Large intestine (tissue), 3 donors: ENCODE data around the gene OR51S1. TPM values are rescaled to one million over a fixed set of nuclear protein-coding genes. Genes with fewer than 3 reads are reported as not detected.
"Not testable (repeated sequence)": the region's sequence is repeated elsewhere in the genome, so short reads cannot be mapped to it uniquely, and the experiment has no call there.

Experiments
- DNase-seq, 2 donors: peaks; one replicate each; pipeline versions ENCODE4 v3.0.0 to v3.0.0-alpha.2; 2013
- H3K27ac ChIP-seq: one replicate; pipeline ENCODE4 v1.5.1; 2013; ENCODE audit warnings: low read length
- H3K27me3 ChIP-seq: 2 replicates; pipeline ENCODE4 v1.6.1; 2013; ENCODE audit warnings: low read length; ENCODE audit not compliant: control insufficient read depth, insufficient read depth
- H3K36me3 ChIP-seq: 2 replicates; pipeline ENCODE4 v1.6.1; 2013; ENCODE audit warnings: low read length; ENCODE audit not compliant: control insufficient read depth, insufficient read depth
- H3K4me1 ChIP-seq: one replicate; pipeline ENCODE4 v1.6.1; 2013; ENCODE audit warnings: low read length; ENCODE audit not compliant: control insufficient read depth, insufficient read depth
- H3K4me3 ChIP-seq: one replicate; pipeline ENCODE4 v1.5.1; 2013; ENCODE audit warnings: low read length
- H3K9me3 ChIP-seq: one replicate; pipeline ENCODE4 v1.6.1; 2013; ENCODE audit warnings: mild to moderate bottlenecking, low read depth, low read length, moderate library complexity; ENCODE audit not compliant: control insufficient read depth
- WGBS: methylation state at CpG from one replicate; pipeline ENCODE4 v1.1.5; 2013; ENCODE audit warnings: low lambda C conversion rate; ENCODE audit not compliant: insufficient coverage; 5-methylcytosine and 5-hydroxymethylcytosine counted together
- polyA plus RNA-seq: library from polyadenylated mRNA; unstranded; fragments of 120-200 nt; gene quantifications from one replicate; pipeline ENCODE4 v1.2.1, GENCODE V29; 2013

OR51S1 gene
- polyA plus RNA-seq, 1 donor = not detected

GRCh38 chr11:4808476-4808875 is 40.5 kb downstream of the OR51S1 start:
- no peaks in the 10 kb centered on the region for H3K36me3 ChIP-seq
- no peaks in the 10 kb centered on the region for H3K27me3 ChIP-seq
- no peak for DNase-seq
- WGBS = no CpG with 5 or more reads among the region's 1 CpG
- no peaks in the 10 kb centered on the region for H3K9me3 ChIP-seq
- no peak overlapping the region for H3K4me3 ChIP-seq
- no peak overlapping the region for H3K27ac ChIP-seq
- no peaks in the 10 kb centered on the region for H3K4me1 ChIP-seq

DNA sequence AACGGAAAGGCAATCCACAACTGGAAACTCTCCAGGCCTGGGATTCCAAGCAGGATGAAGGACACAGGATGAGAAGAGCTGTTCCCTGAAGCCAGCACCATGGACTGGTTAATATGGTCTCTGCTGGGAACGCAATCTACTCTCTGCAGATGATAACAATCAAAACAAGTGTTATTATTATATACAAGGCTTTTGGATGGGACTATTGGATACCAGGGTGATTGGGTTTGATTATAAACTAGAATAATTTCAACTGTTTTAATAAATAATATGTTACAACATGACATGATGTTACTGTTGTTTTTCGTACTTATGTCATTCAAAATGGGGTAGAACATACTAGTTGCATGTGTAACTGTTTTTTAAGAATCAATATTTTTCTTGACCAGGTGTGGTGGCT is 44.7 kb downstream of the OR51S1 start, which contains the start of gene OR52R1:
OR52R1 (minus strand) TSS at position 101 of the 400 bp plus-strand sequence; CDS start at position 101, 0 bp downstream.
- Histone ChIP-seq H3K27me3 (no peaks in the 10 kb centered on the region), H3K4me3 (no peak within 1 kb of the TSS), H3K36me3 (no peaks in the 10 kb centered on the region), H3K9me3 (no peaks in the 10 kb centered on the region), H3K4me1 (no peaks in the 10 kb centered on the region), H3K27ac (no peak within 1 kb of the TSS)
- no peak for DNase-seq
- WGBS = no CpG with 5 or more reads among the region's 3 CpGs

DNA sequence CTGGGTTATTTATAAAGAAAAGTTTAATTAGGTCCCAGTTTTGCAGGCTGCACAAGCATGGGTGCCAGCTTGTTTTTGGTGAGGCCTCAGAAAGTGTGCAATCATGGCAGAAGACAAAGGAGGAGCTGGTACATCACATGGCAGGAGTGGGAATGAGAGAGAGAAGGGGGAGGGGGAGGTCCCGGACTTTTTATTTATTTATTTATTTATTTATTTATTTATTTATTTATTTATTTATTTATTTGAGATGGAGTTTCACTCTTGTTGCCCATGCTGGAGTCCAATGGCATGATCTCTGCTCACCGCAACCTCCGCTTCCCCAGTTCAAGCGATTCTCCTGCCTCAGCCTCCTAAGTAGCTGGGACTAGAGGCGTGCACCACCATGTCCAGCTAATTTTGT is 47.7 kb downstream of the OR51S1 start:
- H3K9me3 ChIP-seq, H3K36me3 ChIP-seq, H3K4me3 ChIP-seq, H3K27ac ChIP-seq, H3K27me3 ChIP-seq, DNase-seq, H3K4me1 ChIP-seq: not testable (repeated sequence)
- WGBS = 100% methylated on average over 1 of the region's 5 CpGs

- H3K36me3 ChIP-seq = no peaks in the 10 kb centered on the region
- H3K27ac ChIP-seq = no peak overlapping the region
- H3K9me3 ChIP-seq = no peaks in the 10 kb centered on the region
- DNase-seq = no peak
- no CpG with 5 or more reads among the region's 6 CpGs for WGBS
- H3K27me3 ChIP-seq = no peaks in the 10 kb centered on the region
- H3K4me1 ChIP-seq = no peaks in the 10 kb centered on the region
- no peak overlapping the region for H3K4me3 ChIP-seq
Measured at GRCh38 chr11:4798427-4799183, 50.4 kb downstream of the OR51S1 start.

Other genes starting within 250 kb of the OR51S1 start
- 19.8 TPM for gene TRIM68, start 241.0 kb downstream of the OR51S1 start, polyA plus RNA-seq
- 0.01 TPM for gene OR51D1, start 211.7 kb downstream of the OR51S1 start, polyA plus RNA-seq
- gene OR51E1, start 205.2 kb downstream of the OR51S1 start, polyA plus RNA-seq = 3.0 TPM
- 0.34 TPM for gene OR51E2, start 151.4 kb downstream of the OR51S1 start, polyA plus RNA-seq
- not detected for gene MMP26, start 144.4 kb downstream of the OR51S1 start, polyA plus RNA-seq
- not detected for gene OR51F1, start 79.3 kb downstream of the OR51S1 start, polyA plus RNA-seq
- gene OR52R1, start 44.8 kb downstream of the OR51S1 start, polyA plus RNA-seq = not detected
- not detected for gene OR51F2, start 27.9 kb downstream of the OR51S1 start, polyA plus RNA-seq
- gene OR51T1, start 32.7 kb upstream of the OR51S1 start, polyA plus RNA-seq = not detected
- gene OR51A7, start 54.6 kb upstream of the OR51S1 start, polyA plus RNA-seq = not detected
- gene OR51G2, start 70.1 kb upstream of the OR51S1 start, polyA plus RNA-seq = not detected
- not detected for gene OR51G1, start 75.1 kb upstream of the OR51S1 start, polyA plus RNA-seq
- not detected for gene OR51A4, start 98.4 kb upstream of the OR51S1 start, polyA plus RNA-seq
- gene OR51A2, start 106.5 kb upstream of the OR51S1 start, polyA plus RNA-seq = not detected
- not detected for gene OR51L1, start 145.6 kb upstream of the OR51S1 start, polyA plus RNA-seq
- not detected for gene OR52J3, start 197.3 kb upstream of the OR51S1 start, polyA plus RNA-seq
- not detected for gene OR52E2, start 210.4 kb upstream of the OR51S1 start, polyA plus RNA-seq
- gene OR52E1, start 220.4 kb upstream of the OR51S1 start, polyA plus RNA-seq = not detected